HL-60 (cell line): ENCODE data around the gene GLIS1.

Experiments used
- GABPA ChIP-seq: IDR thresholded peaks from 2 replicates; pipeline ENCODE4 v1.6.1; 2012; ENCODE audit warnings: low read depth
- POLR2AphosphoS5 ChIP-seq: IDR thresholded peaks from 2 replicates; pipeline ENCODE4 v1.6.1; 2012; ENCODE audit warnings: low read depth
- TF ChIP-seq, protein P1 (sequence below): IDR thresholded peaks from one replicate; pipeline ENCODE4 v1.5.1; 2011; ENCODE audit warnings: low read length, control low read depth, inconsistent platforms; ENCODE audit not compliant: insufficient read depth

DNA sequence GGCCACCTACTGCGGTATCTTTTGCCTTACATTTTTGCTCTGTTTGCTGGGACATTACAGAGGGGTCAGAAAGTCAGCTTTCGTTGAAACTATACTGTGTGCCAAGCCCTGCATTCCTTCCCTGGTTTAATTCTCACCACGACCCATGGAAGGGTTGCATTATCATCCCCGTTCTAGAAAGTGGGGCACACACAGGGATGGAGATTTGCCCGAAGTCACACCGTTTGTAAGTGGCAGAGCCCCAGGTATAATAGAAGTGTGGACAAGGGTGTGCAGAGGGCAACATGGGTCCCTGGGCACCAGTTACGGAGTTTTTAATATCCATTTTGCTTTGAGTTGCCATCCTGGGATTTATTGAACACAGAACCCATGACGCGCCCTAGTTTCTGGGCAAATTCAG, 268.0 kb downstream of the GLIS1 start:
- TF ChIP-seq, protein P1, sequence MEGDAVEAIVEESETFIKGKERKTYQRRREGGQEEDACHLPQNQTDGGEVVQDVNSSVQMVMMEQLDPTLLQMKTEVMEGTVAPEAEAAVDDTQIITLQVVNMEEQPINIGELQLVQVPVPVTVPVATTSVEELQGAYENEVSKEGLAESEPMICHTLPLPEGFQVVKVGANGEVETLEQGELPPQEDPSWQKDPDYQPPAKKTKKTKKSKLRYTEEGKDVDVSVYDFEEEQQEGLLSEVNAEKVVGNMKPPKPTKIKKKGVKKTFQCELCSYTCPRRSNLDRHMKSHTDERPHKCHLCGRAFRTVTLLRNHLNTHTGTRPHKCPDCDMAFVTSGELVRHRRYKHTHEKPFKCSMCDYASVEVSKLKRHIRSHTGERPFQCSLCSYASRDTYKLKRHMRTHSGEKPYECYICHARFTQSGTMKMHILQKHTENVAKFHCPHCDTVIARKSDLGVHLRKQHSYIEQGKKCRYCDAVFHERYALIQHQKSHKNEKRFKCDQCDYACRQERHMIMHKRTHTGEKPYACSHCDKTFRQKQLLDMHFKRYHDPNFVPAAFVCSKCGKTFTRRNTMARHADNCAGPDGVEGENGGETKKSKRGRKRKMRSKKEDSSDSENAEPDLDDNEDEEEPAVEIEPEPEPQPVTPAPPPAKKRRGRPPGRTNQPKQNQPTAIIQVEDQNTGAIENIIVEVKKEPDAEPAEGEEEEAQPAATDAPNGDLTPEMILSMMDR, result no peak
- no peak for TF ChIP-seq GABPA
- TF ChIP-seq POLR2AphosphoS5, result no peak
